SIG-M5 treated with dmso at 0.1 percent for 504 hours (cell line): ENCODE measurements around the gene FGD4.
A peak's percentile ranks its signal among the peaks of the same experiment; 100 is the strongest.
"Not testable (repeated sequence)": the region's sequence is repeated elsewhere in the genome, so short reads cannot be mapped to it uniquely, and the experiment has no call there.

ENCODE experiments used
- DNase-seq: peaks from one replicate; lab custom pipeline; 2025; ENCODE audit not compliant: unreplicated experiment; lab: John Stamatoyannopoulos, UW

The FGD4 gene

DNA sequence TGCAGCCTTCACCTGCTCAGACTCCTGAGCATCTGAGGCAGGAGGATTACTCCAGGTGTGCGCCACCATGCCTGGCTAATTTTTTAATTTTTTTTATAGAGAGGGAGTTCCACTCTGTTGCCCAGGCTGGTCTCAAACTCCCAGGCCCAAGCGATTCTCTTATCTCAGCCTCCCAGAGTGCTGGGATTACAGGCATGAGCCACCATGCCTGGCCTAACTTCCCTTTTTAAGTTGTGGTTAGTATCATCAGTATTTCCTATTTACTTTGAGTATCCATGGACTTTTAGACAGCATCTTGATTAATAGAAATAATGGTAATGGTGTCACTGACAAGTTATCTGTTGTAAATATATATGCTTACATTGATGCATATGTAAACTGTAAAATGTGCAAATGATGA, 116.9 kb downstream of the FGD4 start:
- DNase-seq: peak; percentile 61

GRCh38 chr12:32517966-32518365, 118.6 kb downstream of the FGD4 start:
- DNase-seq: no peak

- no peak for DNase-seq
These were observed 119.7 kb downstream of the FGD4 start for GRCh38 chr12:32519047-32519446.

DNA sequence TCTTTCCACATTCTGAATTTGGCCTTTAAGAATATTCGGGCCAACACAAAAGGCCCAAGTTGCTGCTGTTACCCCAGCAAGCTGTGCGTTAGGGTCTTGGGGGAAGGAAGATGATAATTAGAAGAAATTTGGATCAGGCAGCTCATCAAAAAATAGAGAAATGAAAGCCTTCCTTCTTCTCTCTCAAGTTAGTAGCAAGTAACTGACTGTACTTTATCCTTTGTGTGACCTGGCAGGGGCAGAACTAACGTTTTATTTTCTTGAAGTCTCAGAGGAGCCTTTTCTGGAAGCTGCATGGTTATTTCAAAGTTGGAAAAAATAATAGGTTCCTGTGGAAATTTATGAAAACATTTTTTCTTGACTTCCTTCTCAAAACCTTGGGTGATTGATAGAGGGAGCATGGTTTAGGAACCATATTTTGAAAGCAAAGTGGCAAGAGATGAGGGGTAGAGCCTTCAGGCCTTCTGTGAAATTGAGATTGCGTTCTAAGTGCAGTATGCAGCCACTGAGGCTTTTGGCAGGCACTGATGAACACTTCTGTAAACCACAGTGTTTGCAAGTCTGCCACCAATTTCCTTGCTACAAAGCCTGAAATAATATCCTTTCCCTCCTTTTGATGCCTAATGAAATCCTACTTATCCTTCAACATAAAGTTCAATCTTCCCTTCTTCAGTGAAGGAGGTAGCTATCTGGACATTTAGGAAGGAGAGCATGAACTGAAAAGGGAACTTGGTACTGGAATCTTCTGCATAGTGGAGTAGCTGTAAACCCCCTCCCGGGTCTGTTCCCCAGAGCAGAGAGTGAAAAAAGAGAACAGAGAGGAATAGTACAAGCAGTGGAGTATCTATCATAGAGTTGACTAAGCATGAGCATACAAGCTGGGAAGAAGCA, 123.2 kb downstream of the FGD4 start:
- DNase-seq: peak; percentile 87

DNA sequence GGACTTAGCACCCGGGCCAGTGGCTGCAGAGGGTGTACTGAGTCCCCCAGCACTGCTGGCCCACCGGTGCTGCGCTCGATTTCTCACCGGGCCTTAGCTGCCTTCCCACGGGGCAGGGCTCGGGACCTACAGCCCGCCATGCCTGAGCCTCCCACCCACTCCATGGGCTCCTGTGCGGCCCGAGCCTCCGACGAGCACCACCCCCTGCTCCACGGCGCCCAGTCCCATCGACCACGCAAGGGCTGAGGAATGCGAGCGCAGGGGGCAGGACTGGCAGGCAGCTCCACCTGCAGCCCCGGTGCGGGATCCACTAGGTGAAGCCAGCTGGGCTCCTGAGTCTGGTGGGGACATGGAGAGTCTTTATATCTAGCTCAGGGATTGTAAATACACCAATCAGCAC, 126.4 kb downstream of the FGD4 start:
- DNase-seq: not testable (repeated sequence)

DNA sequence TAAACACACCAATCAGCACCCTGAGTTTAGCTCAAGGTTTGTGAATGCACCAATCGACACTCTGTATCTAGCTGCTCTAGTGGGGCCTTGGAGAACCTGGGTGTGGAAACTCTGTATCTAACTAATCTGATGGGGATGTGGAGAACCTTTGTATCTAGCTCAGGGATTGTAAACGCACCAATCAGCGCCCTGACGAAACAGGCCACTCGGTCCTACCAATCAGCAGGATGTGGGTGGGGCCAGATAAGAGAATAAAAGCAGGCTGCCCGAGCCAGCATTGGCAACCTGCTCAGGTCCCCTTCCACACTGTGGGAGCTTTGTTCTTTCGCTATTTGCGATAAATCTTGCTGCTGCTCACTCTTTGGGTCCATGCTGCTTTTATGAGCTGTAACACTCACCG, 127.0 kb downstream of the FGD4 start:
- DNase-seq: not testable (repeated sequence)

GRCh38 chr12:32532422-32532821, 133.1 kb downstream of the FGD4 start:
- DNase-seq: no peak

- DNase-seq: no peak
These were observed 133.6 kb downstream of the FGD4 start for GRCh38 chr12:32532951-32533350.

DNA sequence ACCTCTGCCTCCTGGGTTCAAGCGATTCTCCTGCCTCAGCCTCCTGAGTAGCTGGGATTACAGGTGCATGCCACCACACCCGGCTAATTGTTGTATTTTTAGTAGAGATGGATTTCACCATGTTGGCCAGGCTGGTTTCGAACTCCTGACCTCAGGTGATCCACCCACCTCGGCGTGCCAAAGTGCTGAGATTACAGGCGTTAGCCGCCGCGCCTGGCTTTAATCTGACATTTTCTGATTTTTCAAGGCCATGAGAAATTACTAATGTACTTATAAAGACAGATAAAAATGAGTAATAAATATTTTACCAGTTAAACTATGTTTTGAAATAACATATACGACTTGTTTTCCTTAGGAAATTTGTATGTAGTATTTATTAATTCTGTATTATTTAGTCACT, 134.1 kb downstream of the FGD4 start:
- DNase-seq: not testable (repeated sequence)

DNA sequence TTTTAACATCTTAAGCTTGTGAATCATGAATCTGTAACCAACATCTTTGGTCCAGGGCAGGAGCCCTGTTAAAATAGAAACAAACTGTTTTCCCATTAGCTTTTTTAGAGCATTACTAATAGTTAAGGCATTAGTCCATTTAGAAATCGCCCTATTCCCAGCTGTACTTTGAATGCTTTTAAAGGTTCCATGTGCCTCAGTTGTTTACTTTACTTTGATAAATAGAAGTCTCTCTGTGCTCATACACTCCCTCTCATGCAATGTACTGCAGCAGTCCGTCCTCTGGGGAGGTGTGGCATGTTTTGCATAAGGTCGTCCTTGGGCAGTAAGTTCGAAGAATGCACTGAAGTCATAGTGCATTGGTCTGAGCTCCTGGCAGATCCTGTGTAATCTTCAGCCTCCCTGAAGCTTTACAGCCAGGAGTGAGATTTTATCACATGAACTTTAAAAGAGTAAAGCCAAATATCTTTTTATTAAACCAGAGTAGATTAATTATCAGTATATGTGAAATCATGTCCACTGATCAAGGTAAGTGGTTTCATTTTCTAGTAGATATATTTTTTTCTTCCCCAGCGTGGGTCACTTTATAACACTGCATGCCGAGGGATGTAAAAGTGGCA, 134.7 kb downstream of the FGD4 start:
- DNase-seq: peak; percentile 70

- no peak for DNase-seq
These were observed 135.3 kb downstream of the FGD4 start for GRCh38 chr12:32534698-32535097.

GRCh38 chr12:32535288-32535999, 136.1 kb downstream of the FGD4 start:
- DNase-seq: peak; percentile 74

GRCh38 chr12:32536000-32536345, 136.6 kb downstream of the FGD4 start:
- no peak for DNase-seq

- no peak for DNase-seq
These were observed 142.5 kb downstream of the FGD4 start for GRCh38 chr12:32541754-32542374.

GRCh38 chr12:32542428-32543229, 143.3 kb downstream of the FGD4 start:
- no peak for DNase-seq

DNA sequence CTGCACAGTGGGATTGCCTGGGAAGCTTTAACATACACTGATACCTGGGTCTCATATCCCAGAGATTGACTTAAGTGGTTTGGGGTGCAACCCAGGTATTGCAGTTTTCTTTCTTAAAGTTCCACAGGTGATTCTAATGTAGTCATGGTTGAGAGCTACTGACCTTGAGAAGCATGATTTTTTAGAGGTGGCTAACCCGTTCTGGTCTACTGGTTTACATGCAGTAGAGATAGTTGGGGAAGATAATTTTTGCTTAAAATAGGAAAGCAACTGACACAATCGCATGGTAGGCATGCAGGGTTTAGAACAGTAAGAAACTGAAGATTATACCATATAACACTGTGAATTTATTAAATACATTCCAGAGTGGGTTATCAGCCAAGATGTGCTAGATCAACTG, 145.5 kb downstream of the FGD4 start:
- no peak for DNase-seq

DNA sequence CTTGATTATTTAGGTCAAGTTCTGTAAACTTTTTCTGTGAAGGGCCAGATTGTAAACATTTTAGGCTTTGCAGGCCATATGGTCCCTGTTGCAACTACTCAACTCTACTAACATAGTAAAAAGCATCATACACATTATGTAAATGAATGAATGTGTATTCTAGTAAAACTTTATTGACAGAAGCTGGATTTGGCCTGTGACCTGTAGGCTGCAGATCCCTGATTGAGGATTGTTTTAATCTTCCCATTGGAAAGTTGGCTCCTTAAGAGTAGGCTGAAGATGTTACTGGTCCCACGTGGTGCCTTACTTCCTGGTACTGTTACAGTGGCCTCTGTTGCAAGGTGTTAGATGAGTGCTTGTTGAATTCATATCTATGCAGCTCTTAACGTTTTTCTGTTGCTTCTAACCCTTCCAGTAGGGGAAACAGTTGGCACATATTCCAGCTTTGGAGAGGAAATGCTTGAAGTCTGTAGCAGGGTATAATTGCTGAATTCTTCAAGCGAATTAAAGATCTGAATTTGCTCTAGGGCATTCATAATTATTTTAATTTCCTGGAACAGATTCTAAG, 146.1 kb downstream of the FGD4 start:
- no peak for DNase-seq

GRCh38 chr12:32546272-32546671, 146.9 kb downstream of the FGD4 start:
- DNase-seq: no peak

DNA sequence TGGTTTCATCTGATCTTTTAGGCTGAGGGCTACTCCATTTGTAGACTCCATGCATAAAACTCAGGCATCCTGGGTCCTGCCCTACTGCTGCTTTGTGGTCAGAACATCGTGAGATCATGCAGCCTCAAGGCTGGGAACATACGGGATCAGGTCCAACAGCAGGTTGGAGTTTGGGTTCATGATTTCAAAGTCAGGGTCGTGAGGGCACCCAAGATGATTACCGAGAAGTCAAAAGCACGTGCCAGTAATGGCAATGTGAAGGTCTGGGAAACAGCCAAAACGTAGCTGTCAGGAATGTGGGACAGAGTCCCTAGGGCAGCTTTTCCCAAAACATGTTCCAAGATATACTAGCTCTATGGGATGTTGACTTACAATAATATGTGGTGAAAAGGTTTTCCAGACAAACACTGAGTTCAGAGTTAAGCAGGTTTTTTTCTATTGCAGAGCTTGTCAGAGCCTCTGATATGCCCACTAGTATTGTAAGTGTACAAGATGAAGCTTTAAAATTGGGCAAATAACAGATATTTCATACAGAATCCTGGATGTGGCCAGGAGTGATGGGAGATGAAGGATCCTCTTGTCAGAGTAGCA, 149.4 kb downstream of the FGD4 start:
- no peak for DNase-seq

DNA sequence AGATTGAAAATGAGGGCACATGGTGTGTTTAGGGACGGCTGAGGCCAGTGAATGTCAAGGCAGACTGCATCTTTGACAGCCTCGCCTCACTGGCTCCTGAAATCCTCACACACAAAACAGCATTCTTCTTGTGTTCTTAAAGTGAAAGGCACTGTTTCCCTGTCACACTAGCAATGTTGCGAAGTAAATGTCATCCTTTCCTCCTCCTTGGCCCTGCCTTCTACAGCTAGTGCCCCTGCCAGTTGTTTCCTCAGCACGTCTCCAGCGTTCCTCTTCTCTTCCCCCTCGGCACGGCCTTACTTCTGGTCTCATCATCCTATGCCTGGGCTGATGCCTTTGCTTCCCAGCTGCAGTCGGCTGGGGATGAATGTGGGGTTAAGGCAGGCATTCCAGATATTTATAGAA, 150.3 kb downstream of the FGD4 start:
- DNase-seq: no peak
